Sigmoid colon (tissue), 7 donors: Measurements from ENCODE around the gene ASCL5. TPM values are rescaled to one million over a fixed set of nuclear protein-coding genes. Genes with fewer than 3 reads are reported as not detected.

ENCODE experiments used
- DNase-seq: peaks from one replicate; pipeline ENCODE4 v3.0.0-alpha.2; 2019
- H3K27ac ChIP-seq, 4 donors: fragments of 200-600 bp; sonication (generic); one replicate each; pipeline ENCODE4 v1.5.1; 2016 to 2019; ENCODE audit warnings: mild to moderate bottlenecking in 1 of 4
- H3K27me3 ChIP-seq, 3 donors: fragments of 200-600 bp; sonication (generic); one replicate each; pipeline ENCODE4 v1.5.1; 2019; ENCODE audit warnings: mild to moderate bottlenecking in 1 of 3
- H3K36me3 ChIP-seq, 4 donors: fragments of 200-600 bp; sonication (generic); one replicate each; pipeline ENCODE4 v1.5.1; 2016 to 2019
- H3K4me1 ChIP-seq, 4 donors: fragments of 200-600 bp; sonication (generic); one replicate each; pipeline ENCODE4 v1.5.1; 2017 to 2019
- H3K4me3 ChIP-seq, 4 donors: fragments of 200-600 bp; sonication (generic); one replicate each; pipeline ENCODE4 v1.5.1; 2017 to 2019; ENCODE audit warnings: mild to moderate bottlenecking in 2 of 4, moderate library complexity in 1 of 4
- H3K9me3 ChIP-seq, 4 donors: fragments of 200-600 bp in 3 of 4; sonication (generic) in 3 of 4; one replicate each; pipeline versions ENCODE4 v1.5.1 to v1.6.1; 2013 to 2019
- EP300 ChIP-seq, 4 donors: sonication (generic); formaldehyde crosslinking; IDR thresholded peaks; one replicate each; pipeline ENCODE4 v1.6.1; 2017; ENCODE audit warnings: antibody characterized with exemption in 4 of 4
- POLR2A ChIP-seq, 2 donors: fragments of 450-650 bp; IDR thresholded peaks; one replicate each; pipeline ENCODE4 v1.6.1; 2016; ENCODE audit warnings: antibody characterized with exemption in 2 of 2, mild to moderate bottlenecking in 2 of 2, moderate library complexity in 2 of 2
- POLR2AphosphoS5 ChIP-seq, 4 donors: sonication (generic); formaldehyde crosslinking; IDR thresholded peaks; one replicate each; pipeline ENCODE4 v1.6.1; 2017; ENCODE audit warnings: antibody characterized with exemption in 4 of 4
- WGBS, 2 donors: extraction: QIAGEN DNeasy Blood & Tissue Kit; methylation state at CpG; one replicate each; pipeline ENCODE4 v1.1.7; 2013; 5-methylcytosine and 5-hydroxymethylcytosine counted together
- intact Hi-C: fragments of 100-400 bp; cut with DNase I; formaldehyde crosslinking; loops from one replicate; pipeline ENCODE4 v1.15.1; 2023
- polyA plus RNA-seq, 3 donors: library from polyadenylated mRNA; stranded (reverse); fragments of 200-250 nt; gene quantifications; one replicate each; pipeline ENCODE4 v1.2.3, GENCODE V29; 2013
- total RNA-seq, 4 donors: library from RNA; depleted of rRNA; stranded (reverse); fragments of >200 nt; gene quantifications; one replicate each; pipeline ENCODE4 v1.1.0, GENCODE V29; 2016
- TF ChIP-seq, protein P1 (sequence below), 4 experiments: fragments of 450-650 bp in 3 of 4; fragments of 200-600 bp in 1 of 4; IDR thresholded peaks; one replicate each; pipeline ENCODE4 v1.5.1; 2016 to 2019; ENCODE audit warnings: antibody characterized with exemption in 4 of 4, mild to moderate bottlenecking in 3 of 4, moderate library complexity in 2 of 4
- donor health status: healthy with polysubstance abuse.
- donor health status: Bipolar disorder and iron deficiency.
- donor health status: healthy.

ASCL5 gene
- total and polyA plus RNA-seq, 7 donors: 0.06 TPM; not detected in 6

DNA sequence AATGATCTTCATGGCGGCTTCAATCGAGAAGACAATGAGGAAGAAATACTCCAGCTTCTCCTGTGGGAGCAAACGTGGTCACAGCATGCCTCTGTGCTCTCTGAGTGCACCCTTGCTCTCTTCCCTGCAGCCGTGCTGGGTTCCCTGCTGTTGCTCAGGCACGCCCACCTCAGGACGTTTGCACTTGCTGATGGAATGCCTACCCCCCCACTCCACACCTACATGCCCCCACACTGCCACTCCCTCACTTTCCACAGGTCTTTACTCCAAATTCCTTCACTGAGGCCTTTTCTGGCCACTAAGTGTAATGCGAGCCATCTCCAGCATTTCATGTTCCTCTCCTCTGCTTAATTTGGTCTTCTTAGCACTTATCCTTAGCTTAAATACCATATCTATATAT, 33.0 kb downstream of the ASCL5 start:
- H3K27ac ChIP-seq: no peak overlapping the region
- TF ChIP-seq, protein P1, sequence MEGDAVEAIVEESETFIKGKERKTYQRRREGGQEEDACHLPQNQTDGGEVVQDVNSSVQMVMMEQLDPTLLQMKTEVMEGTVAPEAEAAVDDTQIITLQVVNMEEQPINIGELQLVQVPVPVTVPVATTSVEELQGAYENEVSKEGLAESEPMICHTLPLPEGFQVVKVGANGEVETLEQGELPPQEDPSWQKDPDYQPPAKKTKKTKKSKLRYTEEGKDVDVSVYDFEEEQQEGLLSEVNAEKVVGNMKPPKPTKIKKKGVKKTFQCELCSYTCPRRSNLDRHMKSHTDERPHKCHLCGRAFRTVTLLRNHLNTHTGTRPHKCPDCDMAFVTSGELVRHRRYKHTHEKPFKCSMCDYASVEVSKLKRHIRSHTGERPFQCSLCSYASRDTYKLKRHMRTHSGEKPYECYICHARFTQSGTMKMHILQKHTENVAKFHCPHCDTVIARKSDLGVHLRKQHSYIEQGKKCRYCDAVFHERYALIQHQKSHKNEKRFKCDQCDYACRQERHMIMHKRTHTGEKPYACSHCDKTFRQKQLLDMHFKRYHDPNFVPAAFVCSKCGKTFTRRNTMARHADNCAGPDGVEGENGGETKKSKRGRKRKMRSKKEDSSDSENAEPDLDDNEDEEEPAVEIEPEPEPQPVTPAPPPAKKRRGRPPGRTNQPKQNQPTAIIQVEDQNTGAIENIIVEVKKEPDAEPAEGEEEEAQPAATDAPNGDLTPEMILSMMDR (IDR thresholded peaks at IDR 0.05): no peak
- TF ChIP-seq POLR2A (IDR thresholded peaks at IDR 0.05): no peak
- TF ChIP-seq POLR2AphosphoS5 (IDR thresholded peaks at IDR 0.05): no peak
- TF ChIP-seq EP300 (IDR thresholded peaks at IDR 0.05): no peak
- no peaks in the 10 kb centered on the region for H3K9me3 ChIP-seq
- no peaks in the 10 kb centered on the region for H3K36me3 ChIP-seq
- H3K4me1 ChIP-seq: no peaks in the 10 kb centered on the region
- intact Hi-C loops: no loop called here
- no peak overlapping the region for H3K4me3 ChIP-seq
- H3K27me3 ChIP-seq: no peaks in the 10 kb centered on the region
- WGBS, 2 donors: 65 to 73% methylated on average over 7 of the region's 7 CpGs
- no peak for DNase-seq

DNA sequence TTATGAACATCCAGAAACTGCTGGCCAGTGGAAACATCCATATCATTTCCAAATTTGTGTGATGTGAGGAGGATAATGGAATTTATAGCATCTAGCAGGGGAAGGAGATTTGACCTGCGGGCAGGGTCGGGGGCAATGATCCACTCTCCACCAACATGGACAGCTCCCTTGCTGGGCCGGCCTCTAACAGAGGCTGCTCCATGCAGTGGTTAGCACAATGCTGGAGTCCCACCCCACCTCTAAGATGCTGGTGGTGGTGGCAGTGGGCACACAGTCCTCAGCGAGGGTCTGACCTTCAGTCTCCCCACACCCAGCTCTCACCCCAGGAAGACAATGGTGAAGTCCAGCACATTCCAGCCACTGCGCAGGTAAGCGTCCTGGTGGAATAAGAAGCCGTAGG, 33.4 kb downstream of the ASCL5 start:
- 93% methylated on average over 7 of the region's 7 CpGs for WGBS, 2 donors
- Histone ChIP-seq H3K9me3 (no peaks in the 10 kb centered on the region), H3K36me3 (no peaks in the 10 kb centered on the region), H3K27me3 (no peaks in the 10 kb centered on the region), H3K27ac (no peak overlapping the region), H3K4me1 (no peaks in the 10 kb centered on the region), H3K4me3 (no peak overlapping the region)
- intact Hi-C loops: no loop called here
- no peak for TF ChIP-seq POLR2A (IDR thresholded peaks at IDR 0.05)
- TF ChIP-seq POLR2AphosphoS5 (IDR thresholded peaks at IDR 0.05): no peak
- TF ChIP-seq, protein P1 (IDR thresholded peaks at IDR 0.05): no peak
- TF ChIP-seq EP300 (IDR thresholded peaks at IDR 0.05): no peak
- no peak for DNase-seq

DNA sequence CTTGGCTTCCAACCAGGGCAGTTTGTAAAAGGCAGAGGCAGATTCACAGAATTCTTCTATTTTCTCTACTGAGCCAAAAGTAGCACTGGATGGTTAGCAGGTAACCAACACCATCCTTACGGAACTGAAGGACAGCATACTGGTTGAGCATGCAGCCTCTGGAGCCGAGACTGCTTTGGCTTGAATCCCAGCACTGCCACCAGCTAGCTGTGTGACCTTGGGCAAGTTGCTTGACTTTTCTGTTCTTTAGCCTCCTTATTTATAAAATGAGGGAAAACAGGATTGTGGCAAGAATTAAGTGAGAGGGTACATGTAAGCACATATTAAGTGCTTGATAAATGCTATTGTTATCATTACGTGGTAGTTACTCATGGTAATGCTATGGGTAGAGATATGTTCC, 34.2 kb downstream of the ASCL5 start:
- H3K27me3 ChIP-seq: no peaks in the 10 kb centered on the region
- no peak overlapping the region for H3K27ac ChIP-seq
- TF ChIP-seq, protein P1 (IDR thresholded peaks at IDR 0.05): no peak
- no peak for TF ChIP-seq POLR2AphosphoS5 (IDR thresholded peaks at IDR 0.05)
- no peak for TF ChIP-seq EP300 (IDR thresholded peaks at IDR 0.05)
- TF ChIP-seq POLR2A (IDR thresholded peaks at IDR 0.05): no peak
- no peaks in the 10 kb centered on the region for H3K4me1 ChIP-seq
- DNase-seq: no peak
- WGBS, 2 donors: 91 to 93% methylated on average over 3 of the region's 3 CpGs
- H3K36me3 ChIP-seq: no peaks in the 10 kb centered on the region
- intact Hi-C loops: no loop called here
- no peaks in the 10 kb centered on the region for H3K9me3 ChIP-seq
- no peak overlapping the region for H3K4me3 ChIP-seq

DNA sequence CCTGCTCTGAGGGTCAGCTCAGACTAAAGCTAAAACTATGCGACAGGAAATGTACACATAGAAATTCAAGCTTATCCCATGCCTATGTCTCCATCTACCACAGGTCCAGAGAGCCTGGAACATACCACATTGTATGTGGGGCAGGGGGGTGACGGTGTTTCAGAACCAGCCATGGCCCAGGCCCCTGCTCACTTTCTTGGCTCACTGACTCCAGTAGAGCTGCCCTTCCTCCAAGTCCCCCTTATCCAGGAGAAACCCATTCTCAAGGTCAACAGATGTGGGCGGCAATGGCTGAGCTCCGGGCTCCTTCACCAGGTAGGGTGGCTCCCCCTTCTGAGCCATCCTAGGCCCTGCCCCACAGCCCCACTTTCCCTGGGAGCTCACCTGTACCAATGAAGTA, 35.7 kb downstream of the ASCL5 start:
- H3K27ac ChIP-seq: no peak overlapping the region
- no peak overlapping the region for H3K4me3 ChIP-seq
- intact Hi-C loops: no loop called here
- H3K9me3 ChIP-seq: no peaks in the 10 kb centered on the region
- H3K4me1 ChIP-seq: no peaks in the 10 kb centered on the region
- no peak for TF ChIP-seq POLR2A (IDR thresholded peaks at IDR 0.05)
- TF ChIP-seq, protein P1 (IDR thresholded peaks at IDR 0.05): no peak
- no peaks in the 10 kb centered on the region for H3K27me3 ChIP-seq
- 85 to 91% methylated on average over 4 of the region's 4 CpGs for whole genome bisulfite sequencing, 2 donors
- no peak for DNase-seq
- no peaks in the 10 kb centered on the region for H3K36me3 ChIP-seq

DNA sequence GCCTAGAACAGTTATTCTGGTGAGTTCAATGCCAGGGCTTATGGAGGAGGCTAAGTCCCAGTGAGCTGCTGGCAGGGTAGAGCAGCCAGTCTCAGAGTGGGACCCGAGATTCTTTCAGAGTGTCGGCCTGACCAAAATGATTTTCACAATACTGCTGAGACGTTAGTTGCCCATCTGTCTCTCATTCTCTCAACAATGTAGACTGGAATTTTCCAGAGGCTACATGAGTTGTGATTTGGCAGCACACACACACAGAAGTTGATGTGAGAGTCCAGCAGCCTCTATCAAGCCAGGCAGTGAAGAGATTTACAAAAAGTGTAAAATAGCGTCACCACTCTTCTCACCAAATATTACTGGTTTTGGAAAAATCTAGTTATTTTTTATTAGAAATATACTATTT, 36.4 kb downstream of the ASCL5 start:
- no peak for DNase-seq
- WGBS, 2 donors: 79 to 89% methylated on average over 4 of the region's 4 CpGs
- no peaks in the 10 kb centered on the region for H3K9me3 ChIP-seq
- H3K27me3 ChIP-seq: no peaks in the 10 kb centered on the region
- TF ChIP-seq, protein P1 (IDR thresholded peaks at IDR 0.05): no peak
- TF ChIP-seq POLR2AphosphoS5 (IDR thresholded peaks at IDR 0.05) (no peak), POLR2A (IDR thresholded peaks at IDR 0.05) (no peak), EP300 (IDR thresholded peaks at IDR 0.05) (no peak)
- no peaks in the 10 kb centered on the region for H3K36me3 ChIP-seq
- H3K4me3 ChIP-seq: no peak overlapping the region
- H3K27ac ChIP-seq: no peak overlapping the region
- intact Hi-C loops: no loop called here
- H3K4me1 ChIP-seq: no peaks in the 10 kb centered on the region
